Prostate gland (tissue), 2 donors: Measurements from ENCODE around the gene CLASP2.

Experiments
- POLR2A ChIP-seq: fragments of 450-650 bp; IDR thresholded peaks from one replicate; pipeline ENCODE4 v1.6.1; 2016; ENCODE audit warnings: antibody characterized with exemption, mild to moderate bottlenecking
- POLR2AphosphoS5 ChIP-seq: sonication (generic); formaldehyde crosslinking; IDR thresholded peaks from one replicate; pipeline ENCODE4 v1.6.1; 2017; ENCODE audit warnings: antibody characterized with exemption
- TF ChIP-seq, protein P1 (sequence below), 4 experiments: fragments of 200-600 bp in 2 of 4; fragments of 450-650 bp in 2 of 4; sonication (generic) in 2 of 4; IDR thresholded peaks; 1 replicate in 3 of 4; 2 replicates in 1 of 4; pipeline ENCODE4 v1.5.1; 2016 to 2019; ENCODE audit warnings: antibody characterized with exemption in 4 of 4, mild to moderate bottlenecking in 2 of 4, moderate library complexity in 2 of 4

- TF ChIP-seq, protein P1, sequence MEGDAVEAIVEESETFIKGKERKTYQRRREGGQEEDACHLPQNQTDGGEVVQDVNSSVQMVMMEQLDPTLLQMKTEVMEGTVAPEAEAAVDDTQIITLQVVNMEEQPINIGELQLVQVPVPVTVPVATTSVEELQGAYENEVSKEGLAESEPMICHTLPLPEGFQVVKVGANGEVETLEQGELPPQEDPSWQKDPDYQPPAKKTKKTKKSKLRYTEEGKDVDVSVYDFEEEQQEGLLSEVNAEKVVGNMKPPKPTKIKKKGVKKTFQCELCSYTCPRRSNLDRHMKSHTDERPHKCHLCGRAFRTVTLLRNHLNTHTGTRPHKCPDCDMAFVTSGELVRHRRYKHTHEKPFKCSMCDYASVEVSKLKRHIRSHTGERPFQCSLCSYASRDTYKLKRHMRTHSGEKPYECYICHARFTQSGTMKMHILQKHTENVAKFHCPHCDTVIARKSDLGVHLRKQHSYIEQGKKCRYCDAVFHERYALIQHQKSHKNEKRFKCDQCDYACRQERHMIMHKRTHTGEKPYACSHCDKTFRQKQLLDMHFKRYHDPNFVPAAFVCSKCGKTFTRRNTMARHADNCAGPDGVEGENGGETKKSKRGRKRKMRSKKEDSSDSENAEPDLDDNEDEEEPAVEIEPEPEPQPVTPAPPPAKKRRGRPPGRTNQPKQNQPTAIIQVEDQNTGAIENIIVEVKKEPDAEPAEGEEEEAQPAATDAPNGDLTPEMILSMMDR (IDR thresholded peaks at IDR 0.05): no peak
- TF ChIP-seq POLR2A (no peak), POLR2AphosphoS5 (no peak)
Observed at GRCh38 chr3:33490641-33491241, 227.3 kb downstream of the CLASP2 start.
